MCF 10A (cell line): ENCODE results near the gene UPP1. TPM values are rescaled to one million over a fixed set of nuclear protein-coding genes. Genes with fewer than 3 reads are reported as not detected.

Experiments
- BruUV-seq: library from RNA; stranded (reverse); fragments of 400-500 nt; replicated peaks from 2 replicates; lab custom pipeline; 2021; lab: Mats Ljungman, UMichigan
- CTCF ChIA-PET: fragments of 300-600 bp; sonication (Branson Sonifier 250); formaldehyde crosslinking; extraction: SDS; loops from one replicate; lab custom pipeline; 2021; ENCODE audit warnings: antibody characterized with exemption, inconsistent platforms; lab: Yijun Ruan, JAX
- POLR2A ChIA-PET: fragments of 300-600, 350-650 bp; sonication (Branson Sonifier 250); formaldehyde crosslinking; extraction: SDS; loops from one replicate; lab custom pipeline; 2020; ENCODE audit warnings: antibody characterized with exemption, inconsistent platforms; lab: Yijun Ruan, JAX
- DNase-seq: peaks from one replicate; pipeline ENCODE4 v3.0.0-alpha.2; 2018; ENCODE audit not compliant: unreplicated experiment
- H3K27ac Mint-ChIP-seq: one replicate; pipeline ENCODE4 v1.8.0; 2022; ENCODE audit warnings: mild to moderate bottlenecking, low read depth, mixed read lengths; ENCODE audit not compliant: unreplicated experiment
- H3K27me3 Mint-ChIP-seq: one replicate; pipeline ENCODE4 v1.8.0; 2022; ENCODE audit warnings: mixed read lengths; ENCODE audit not compliant: insufficient read depth, unreplicated experiment
- H3K36me3 Mint-ChIP-seq: one replicate; pipeline ENCODE4 v1.8.0; 2022; ENCODE audit warnings: mild to moderate bottlenecking, moderate library complexity, mixed read lengths; ENCODE audit not compliant: insufficient read depth, unreplicated experiment
- H3K4me1 Mint-ChIP-seq: one replicate; pipeline ENCODE4 v1.8.0; 2022; ENCODE audit warnings: mixed read lengths; ENCODE audit not compliant: insufficient read depth, unreplicated experiment
- H3K4me3 Mint-ChIP-seq: one replicate; pipeline ENCODE4 v1.8.0; 2022; ENCODE audit warnings: mild to moderate bottlenecking, moderate library complexity, mixed read lengths; ENCODE audit not compliant: unreplicated experiment
- H3K9me3 Mint-ChIP-seq: one replicate; pipeline ENCODE4 v1.8.0; 2022; ENCODE audit warnings: mixed read lengths; ENCODE audit not compliant: unreplicated experiment
- CTCF ChIP-seq: fragments of 200-600 bp; IDR thresholded peaks from one replicate; pipeline ENCODE4 v1.8.0; 2022; ENCODE audit warnings: antibody characterized with exemption, mild to moderate bottlenecking; ENCODE audit not compliant: unreplicated experiment
- intact Hi-C: fragments of 100-400 bp; cut with micrococcal nuclease; formaldehyde crosslinking; loops from 2 replicates; pipeline ENCODE4 v1.14.1; 2022
- total RNA-seq: library from RNA; stranded (reverse); gene quantifications from 2 replicates; pipeline ENCODE4 v1.2.3, GENCODE V29; 2022

The UPP1 gene
- total RNA-seq, 1 experiment from 2014 or later = 602 TPM

GRCh38 chr7:48110868-48111267, 21.8 kb downstream of the UPP1 start:
- intact Hi-C loops = loop anchor here (1.0 to 2.0 kb wide), 5 partner anchors 43 to 166 kb away; partner anchors contain the start of genes C7orf57 and HUS1
- peaks cover 31% of the 10 kb centered on the region for H3K36me3 Mint-ChIP-seq
- H3K27ac Mint-ChIP-seq = no peak overlapping the region
- no peak for TF ChIP-seq CTCF
- no peak overlapping the region for H3K4me3 Mint-ChIP-seq
- no TSS peak for BruUV-seq
- H3K4me1 Mint-ChIP-seq = peaks cover 22% of the 10 kb centered on the region
- POLR2A ChIA-PET = interaction anchor here (1.3 to 3.2 kb wide), 7 partner anchors 19 to 166 kb away, joined by 3 to 18 read pairs (median 6); partner anchors contain the start of gene UPP1
- CTCF ChIA-PET = interaction anchor here (0.5 to 16.0 kb wide), 53 partner anchors 9 to 845 kb away, joined by 3 to 314 read pairs (median 6); partner anchors contain the start of gene PKD1L1
- H3K27me3 Mint-ChIP-seq = no peaks in the 10 kb centered on the region
- no peak for DNase-seq
- H3K9me3 Mint-ChIP-seq = no peaks in the 10 kb centered on the region

GRCh38 chr7:48111596-48111995, 22.5 kb downstream of the UPP1 start:
- DNase-seq = no peak
- no peak for TF ChIP-seq CTCF
- peaks cover 23% of the 10 kb centered on the region for H3K36me3 Mint-ChIP-seq
- no peaks in the 10 kb centered on the region for H3K9me3 Mint-ChIP-seq
- H3K4me1 Mint-ChIP-seq = peaks cover 22% of the 10 kb centered on the region
- H3K4me3 Mint-ChIP-seq = no peak overlapping the region
- no TSS peak for BruUV-seq
- CTCF ChIA-PET = interaction anchor here (0.6 to 16.0 kb wide), 12 partner anchors 9 to 163 kb away, joined by 3 to 314 read pairs (median 11); partner anchors contain the start of gene PKD1L1
- intact Hi-C loops = loop anchor here (2.0 kb wide), 1 partner anchor 77 kb away; the partner anchor contains the start of gene C7orf57
- H3K27me3 Mint-ChIP-seq = no peaks in the 10 kb centered on the region
- no peak overlapping the region for H3K27ac Mint-ChIP-seq
- POLR2A ChIA-PET = interaction anchor here (1.7 to 3.2 kb wide), 2 partner anchors 19 to 167 kb away, joined by 6 to 18 read pairs; no protein-coding TSS in a partner anchor

DNA sequence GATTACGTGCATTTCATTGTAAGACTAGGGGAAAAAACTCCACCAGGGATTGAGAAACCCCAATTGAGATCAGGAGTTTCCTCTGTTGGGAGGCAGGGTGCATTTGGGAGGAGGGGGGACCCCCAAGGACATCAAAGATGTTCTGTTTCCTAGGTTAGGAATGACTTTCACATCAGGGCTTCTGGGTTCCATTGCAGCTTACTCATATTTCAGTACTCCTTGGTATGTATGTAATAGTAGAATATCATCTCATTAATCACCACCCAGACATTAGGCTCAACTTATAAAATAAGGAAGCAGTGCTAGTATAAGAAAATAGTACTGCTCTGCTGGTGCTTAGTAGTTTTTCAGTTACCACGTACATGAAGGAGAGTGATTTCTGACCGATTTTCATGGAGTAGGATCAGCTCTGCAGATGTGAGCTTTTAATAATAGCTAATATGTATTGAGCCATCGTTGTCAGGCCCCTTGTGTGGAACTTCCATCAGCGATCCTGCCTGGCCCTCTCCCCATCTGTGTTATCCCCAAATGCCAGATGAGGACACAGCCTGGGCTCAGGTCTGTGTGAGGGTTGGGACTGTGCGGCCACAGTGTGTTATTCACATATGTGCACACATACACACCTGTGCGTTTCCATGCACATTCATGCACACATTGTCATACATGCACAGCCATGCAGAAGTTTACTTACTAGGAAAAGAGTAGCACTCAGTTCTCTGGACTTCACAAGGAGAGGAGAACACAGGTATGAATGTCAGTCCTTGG, 23.5 kb downstream of the UPP1 start:
- BruUV-seq = no TSS peak
- DNase-seq = no peak
- Mint-ChIP-seq H3K27me3 (no peaks in the 10 kb centered on the region), H3K27ac (no peak overlapping the region), H3K9me3 (no peaks in the 10 kb centered on the region), H3K36me3 (peaks cover 16% of the 10 kb centered on the region), H3K4me3 (no peak overlapping the region), H3K4me1 (peaks cover 22% of the 10 kb centered on the region)
- TF ChIP-seq CTCF = no peak
- intact Hi-C loops = no loop called here
- CTCF ChIA-PET = interaction anchor here (0.6 to 16.0 kb wide), 3 partner anchors 38 to 164 kb away, joined by 3 to 314 read pairs (median 3); partner anchors contain the start of gene PKD1L1
- POLR2A ChIA-PET = no interaction called here

DNA sequence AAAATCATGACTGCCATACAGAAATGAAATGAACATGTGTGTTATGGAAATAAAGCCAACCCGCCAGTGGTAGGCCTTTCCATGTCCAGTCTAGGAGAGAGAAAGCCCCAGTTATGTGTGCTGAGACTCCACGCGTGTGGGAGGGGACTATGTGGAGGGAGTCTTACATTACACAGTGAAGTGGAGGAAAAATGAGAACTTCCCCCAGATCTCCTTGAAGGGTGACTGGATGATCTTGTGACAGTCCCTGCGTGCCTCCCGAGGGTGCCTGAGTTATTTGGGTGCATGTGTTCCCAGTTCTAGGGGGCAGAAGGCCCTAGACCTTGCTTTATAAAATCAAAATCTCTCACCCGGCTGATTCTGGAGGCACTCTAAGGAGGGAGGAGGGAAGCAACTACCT, 24.2 kb downstream of the UPP1 start:
- Mint-ChIP-seq H3K4me3 (no peak overlapping the region), H3K27me3 (no peaks in the 10 kb centered on the region), H3K36me3 (peaks cover 9% of the 10 kb centered on the region), H3K27ac (no peak overlapping the region), H3K4me1 (peaks cover 22% of the 10 kb centered on the region), H3K9me3 (no peaks in the 10 kb centered on the region)
- ChIA-PET CTCF (interaction anchor here (0.8 to 16.0 kb wide), 3 partner anchors 24 to 164 kb away, joined by 3 to 314 read pairs (median 3); partner anchors contain the start of genes PKD1L1 and UPP1), POLR2A (interaction anchor here (0.7 kb wide), 1 partner anchor 164 kb away, joined by 3 read pairs; no protein-coding TSS in a partner anchor)
- DNase-seq = no peak
- BruUV-seq = no TSS peak
- TF ChIP-seq CTCF = no peak
- intact Hi-C loops = no loop called here
